Measurements from ENCODE around the gene TBC1D8.

- TF ChIP-seq CTCF (IDR thresholded peaks at IDR 0.05): no peak
- TF ChIP-seq EZH2 (IDR thresholded peaks at IDR 0.05): no peak
- peak; percentile 12 for TF ChIP-seq EZH2phosphoT487 (IDR thresholded peaks at IDR 0.05)
These were observed 148.5 kb downstream of the TBC1D8 start for GRCh38 chr2:101002562-101003277.

Data from neural progenitor cell (in vitro differentiated cells).